ENCODE measurements around the gene DAAM2. TPM values are rescaled to one million over a fixed set of nuclear protein-coding genes. Genes with fewer than 3 reads are reported as not detected.

Gene DAAM2
- total RNA-seq, 2 experiments from 2014 or later, result not detected

- Histone ChIP-seq H3K9me3 (ENCODE audit: control insufficient read depth in 1 of 2, insufficient read depth in 1 of 2, low read length in 2 of 2) (peaks cover 0 to 7% of the 10 kb centered on the region in 2 experiments), H3K27ac (ENCODE audit: low read depth in 1 of 2, low read length in 2 of 2) (no peak overlapping the region), H3K27me3 (ENCODE audit: control insufficient read depth in 1 of 2, insufficient read depth in 2 of 2, low read length in 2 of 2) (peaks cover 0 to 5% of the 10 kb centered on the region in 2 experiments), H3K4me1 (ENCODE audit: insufficient read depth, low read length) (peaks cover 7% of the 10 kb centered on the region), H3K4me3 (ENCODE audit: low read length) (no peak overlapping the region), H3K36me3 (ENCODE audit: insufficient read depth, low read length) (no peaks in the 10 kb centered on the region)
- ATAC-seq (ENCODE audit: poor library complexity), result no peak
- Mint-ChIP-seq H3K27ac (no peak overlapping the region), H3K4me1 (ENCODE audit: low read depth) (peaks cover 29% of the 10 kb centered on the region), H3K4me3 (peak overlapping the region; percentile 27), H3K27me3 (no peaks in the 10 kb centered on the region), H3K36me3 (ENCODE audit: low read depth) (no peaks in the 10 kb centered on the region), H3K9me3 (no peaks in the 10 kb centered on the region)
- intact Hi-C loops (cut with DNase I, micrococcal nuclease), result loop anchor here in 1 of 2 experiments (2.0 kb wide), 1 partner anchor 210 kb away; the partner anchor contains the start of gene KIF6
- DNase-seq, result no peak
- CTCF ChIA-PET, result no interaction called here
- POLR2A ChIA-PET, result interaction anchor here (0.6 kb wide), 1 partner anchor 12 kb away, joined by 3 read pairs; no protein-coding TSS in a partner anchor
- TF ChIP-seq, protein P1, sequence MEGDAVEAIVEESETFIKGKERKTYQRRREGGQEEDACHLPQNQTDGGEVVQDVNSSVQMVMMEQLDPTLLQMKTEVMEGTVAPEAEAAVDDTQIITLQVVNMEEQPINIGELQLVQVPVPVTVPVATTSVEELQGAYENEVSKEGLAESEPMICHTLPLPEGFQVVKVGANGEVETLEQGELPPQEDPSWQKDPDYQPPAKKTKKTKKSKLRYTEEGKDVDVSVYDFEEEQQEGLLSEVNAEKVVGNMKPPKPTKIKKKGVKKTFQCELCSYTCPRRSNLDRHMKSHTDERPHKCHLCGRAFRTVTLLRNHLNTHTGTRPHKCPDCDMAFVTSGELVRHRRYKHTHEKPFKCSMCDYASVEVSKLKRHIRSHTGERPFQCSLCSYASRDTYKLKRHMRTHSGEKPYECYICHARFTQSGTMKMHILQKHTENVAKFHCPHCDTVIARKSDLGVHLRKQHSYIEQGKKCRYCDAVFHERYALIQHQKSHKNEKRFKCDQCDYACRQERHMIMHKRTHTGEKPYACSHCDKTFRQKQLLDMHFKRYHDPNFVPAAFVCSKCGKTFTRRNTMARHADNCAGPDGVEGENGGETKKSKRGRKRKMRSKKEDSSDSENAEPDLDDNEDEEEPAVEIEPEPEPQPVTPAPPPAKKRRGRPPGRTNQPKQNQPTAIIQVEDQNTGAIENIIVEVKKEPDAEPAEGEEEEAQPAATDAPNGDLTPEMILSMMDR (IDR thresholded peaks at IDR 0.05), result no peak
Measured at GRCh38 chr6:39935241-39935640, 143.1 kb downstream of the DAAM2 start.

- H3K4me1 ChIP-seq (ENCODE audit: insufficient read depth, low read length), result peaks cover 7% of the 10 kb centered on the region
- ATAC-seq (ENCODE audit: poor library complexity) (no peak), DNase-seq (no peak)
- intact Hi-C loops (cut with DNase I, micrococcal nuclease), result no loop called here
- H3K36me3 ChIP-seq (ENCODE audit: insufficient read depth, low read length), result no peaks in the 10 kb centered on the region
- peaks cover 0 to 7% of the 10 kb centered on the region in 2 experiments for H3K27me3 ChIP-seq (ENCODE audit: control insufficient read depth in 1 of 2, insufficient read depth in 2 of 2, low read length in 2 of 2)
- no peaks in the 10 kb centered on the region for H3K9me3 Mint-ChIP-seq
- no peaks in the 10 kb centered on the region for H3K36me3 Mint-ChIP-seq (ENCODE audit: low read depth)
- H3K9me3 ChIP-seq (ENCODE audit: control insufficient read depth in 1 of 2, insufficient read depth in 1 of 2, low read length in 2 of 2), result peaks cover 0 to 7% of the 10 kb centered on the region in 2 experiments
- TF ChIP-seq, protein P1 (IDR thresholded peaks at IDR 0.05), result no peak
- H3K4me1 Mint-ChIP-seq (ENCODE audit: low read depth), result peaks cover 26% of the 10 kb centered on the region
- no peak overlapping the region for H3K4me3 ChIP-seq (ENCODE audit: low read length)
- no peak overlapping the region for H3K27ac ChIP-seq (ENCODE audit: low read depth in 1 of 2, low read length in 2 of 2)
- ChIA-PET POLR2A (no interaction called here), CTCF (no interaction called here)
- no peaks in the 10 kb centered on the region for H3K27me3 Mint-ChIP-seq
- H3K4me3 Mint-ChIP-seq, result no peak overlapping the region
- no peak overlapping the region for H3K27ac Mint-ChIP-seq
Measured at GRCh38 chr6:39936857-39937256, 144.7 kb downstream of the DAAM2 start.

DNA sequence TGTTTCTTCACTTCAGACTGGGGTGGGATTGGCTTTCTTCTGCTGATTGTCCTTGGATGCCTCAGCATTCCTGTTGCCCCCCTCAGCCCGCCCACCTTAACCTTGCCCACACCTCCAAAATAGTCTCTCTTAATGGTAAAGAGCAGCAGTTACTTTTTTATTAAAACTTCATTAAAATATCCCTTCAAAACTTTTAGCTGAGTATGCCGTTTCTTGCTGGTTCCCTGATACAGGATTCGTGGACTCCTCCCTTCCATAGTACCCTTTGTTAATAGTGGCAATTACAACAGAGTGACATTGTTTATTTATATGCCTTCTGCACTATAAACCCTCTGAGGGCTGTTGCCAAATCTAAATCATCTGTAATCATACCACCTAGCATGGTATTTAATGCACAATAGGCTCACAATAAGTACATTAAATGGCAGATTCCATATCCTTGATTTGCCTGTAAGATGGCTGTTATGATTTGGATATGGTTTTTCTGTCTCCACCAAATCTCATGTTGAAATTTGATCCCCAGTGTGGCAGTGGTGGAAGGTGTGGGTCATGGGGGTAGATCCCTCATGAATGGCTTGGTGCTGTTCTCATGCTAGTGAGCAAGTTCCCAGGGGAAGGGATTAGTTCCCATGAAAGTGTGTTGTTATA, 145.6 kb downstream of the DAAM2 start:
- POLR2A ChIA-PET, result no interaction called here
- Mint-ChIP-seq H3K4me1 (ENCODE audit: low read depth) (peaks cover 16% of the 10 kb centered on the region), H3K27ac (no peak overlapping the region), H3K27me3 (no peaks in the 10 kb centered on the region), H3K36me3 (ENCODE audit: low read depth) (no peaks in the 10 kb centered on the region), H3K9me3 (no peaks in the 10 kb centered on the region), H3K4me3 (no peak overlapping the region)
- no peaks in the 10 kb centered on the region for H3K36me3 ChIP-seq (ENCODE audit: insufficient read depth, low read length)
- H3K27ac ChIP-seq (ENCODE audit: low read depth in 1 of 2, low read length in 2 of 2), result no peak overlapping the region
- no peak overlapping the region for H3K4me3 ChIP-seq (ENCODE audit: low read length)
- peaks cover 7% of the 10 kb centered on the region for H3K4me1 ChIP-seq (ENCODE audit: insufficient read depth, low read length)
- intact Hi-C loops (cut with DNase I, micrococcal nuclease), result no loop called here
- no peak for DNase-seq
- peaks cover 0 to 7% of the 10 kb centered on the region in 2 experiments for H3K9me3 ChIP-seq (ENCODE audit: control insufficient read depth in 1 of 2, insufficient read depth in 1 of 2, low read length in 2 of 2)
- peaks cover 0 to 7% of the 10 kb centered on the region in 2 experiments for H3K27me3 ChIP-seq (ENCODE audit: control insufficient read depth in 1 of 2, insufficient read depth in 2 of 2, low read length in 2 of 2)
- TF ChIP-seq, protein P1 (IDR thresholded peaks at IDR 0.05), result no peak
- CTCF ChIA-PET, result no interaction called here
- ATAC-seq (ENCODE audit: poor library complexity), result no peak
